ENCODE measurements around the gene CRIP2.

DNA sequence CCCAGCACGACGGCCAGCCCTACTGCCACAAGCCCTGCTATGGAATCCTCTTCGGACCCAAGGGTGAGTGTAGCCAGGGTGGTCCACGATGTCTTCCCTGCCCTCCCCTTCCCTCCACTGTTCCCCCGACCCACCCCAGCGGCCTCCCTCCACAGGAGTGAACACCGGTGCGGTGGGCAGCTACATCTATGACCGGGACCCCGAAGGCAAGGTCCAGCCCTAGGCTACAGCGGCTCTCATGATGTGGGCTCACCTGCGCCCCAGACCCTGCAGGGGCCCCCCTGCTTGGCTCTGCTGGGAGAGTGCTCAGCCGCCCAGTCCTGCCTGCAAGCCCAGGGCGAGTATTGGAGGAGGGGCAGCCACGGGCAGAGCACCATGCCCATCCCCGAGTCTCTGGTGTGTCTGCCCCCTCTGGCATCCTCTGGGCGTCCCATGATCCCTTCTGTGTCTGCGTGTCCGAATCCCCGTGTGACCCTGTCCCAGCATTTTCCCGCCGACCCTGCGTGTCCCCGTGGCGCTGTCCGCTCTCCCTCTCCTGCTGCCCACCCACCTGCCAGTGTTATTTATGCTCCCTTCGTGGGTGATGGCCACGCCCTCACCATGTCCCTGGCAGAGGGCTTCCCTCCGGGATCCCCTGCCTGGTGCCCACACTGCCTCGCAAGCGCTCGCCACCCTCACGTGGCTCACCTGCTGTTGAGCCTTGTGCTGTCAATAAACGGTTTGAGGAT is 5.0 kb downstream of the CRIP2 start:
- TF ChIP-seq, protein P1, sequence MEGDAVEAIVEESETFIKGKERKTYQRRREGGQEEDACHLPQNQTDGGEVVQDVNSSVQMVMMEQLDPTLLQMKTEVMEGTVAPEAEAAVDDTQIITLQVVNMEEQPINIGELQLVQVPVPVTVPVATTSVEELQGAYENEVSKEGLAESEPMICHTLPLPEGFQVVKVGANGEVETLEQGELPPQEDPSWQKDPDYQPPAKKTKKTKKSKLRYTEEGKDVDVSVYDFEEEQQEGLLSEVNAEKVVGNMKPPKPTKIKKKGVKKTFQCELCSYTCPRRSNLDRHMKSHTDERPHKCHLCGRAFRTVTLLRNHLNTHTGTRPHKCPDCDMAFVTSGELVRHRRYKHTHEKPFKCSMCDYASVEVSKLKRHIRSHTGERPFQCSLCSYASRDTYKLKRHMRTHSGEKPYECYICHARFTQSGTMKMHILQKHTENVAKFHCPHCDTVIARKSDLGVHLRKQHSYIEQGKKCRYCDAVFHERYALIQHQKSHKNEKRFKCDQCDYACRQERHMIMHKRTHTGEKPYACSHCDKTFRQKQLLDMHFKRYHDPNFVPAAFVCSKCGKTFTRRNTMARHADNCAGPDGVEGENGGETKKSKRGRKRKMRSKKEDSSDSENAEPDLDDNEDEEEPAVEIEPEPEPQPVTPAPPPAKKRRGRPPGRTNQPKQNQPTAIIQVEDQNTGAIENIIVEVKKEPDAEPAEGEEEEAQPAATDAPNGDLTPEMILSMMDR (IDR thresholded peaks at IDR 0.05; ENCODE audit: control extremely low read depth in 1 of 3, insufficient read depth in 1 of 3, low read depth in 1 of 3, low read length in 3 of 3) = no peak
- no peak for TF ChIP-seq SIN3A (conservative IDR thresholded peaks at IDR 0.05 in 1 of 2, IDR thresholded peaks at IDR 0.05 in 1 of 2; ENCODE audit: low read depth in 1 of 2, low read length in 2 of 2)
- no peak for TF ChIP-seq EP300 (IDR thresholded peaks at IDR 0.05; ENCODE audit: borderline replicate concordance in 1 of 2, low read depth in 2 of 2, low read length in 2 of 2)
- TF ChIP-seq, protein P2, sequence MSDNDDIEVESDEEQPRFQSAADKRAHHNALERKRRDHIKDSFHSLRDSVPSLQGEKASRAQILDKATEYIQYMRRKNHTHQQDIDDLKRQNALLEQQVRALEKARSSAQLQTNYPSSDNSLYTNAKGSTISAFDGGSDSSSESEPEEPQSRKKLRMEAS (IDR thresholded peaks at IDR 0.05) = peak; percentile 39; the same call in 1 of the 2 replicates
- no peak for TF ChIP-seq POLR2A (IDR thresholded peaks at IDR 0.05; ENCODE audit: control extremely low read depth in 1 of 2, low read depth in 2 of 2, low read length in 2 of 2)
- TF ChIP-seq TEAD4 (IDR thresholded peaks at IDR 0.05; ENCODE audit: low read depth, low read length) = no peak
- TF ChIP-seq YY1 (IDR thresholded peaks at IDR 0.05; ENCODE audit: low read depth, low read length) = no peak
- TF ChIP-seq CHD1 (IDR thresholded peaks at IDR 0.05; ENCODE audit: low read depth, low read length) = no peak
- TF ChIP-seq KDM1A (IDR thresholded peaks at IDR 0.05; ENCODE audit: borderline replicate concordance, low read length) = no peak
